Middle frontal gyrus (tissue), 1 donor: ENCODE results near the gene FBXO36.

Experiments used
- DNase-seq: peaks from one replicate; pipeline ENCODE4 v3.0.0-alpha.2; 2015; ENCODE audit warnings: low spot score; ENCODE audit errors: extremely low spot score

Gene FBXO36

GRCh38 chr2:230048010-230048671 lies 125.8 kb downstream of the FBXO36 start:
- DNase-seq, result no peak

GRCh38 chr2:230050136-230050535 lies 127.8 kb downstream of the FBXO36 start:
- no peak for DNase-seq

GRCh38 chr2:230052299-230052698 lies 130.0 kb downstream of the FBXO36 start:
- no peak for DNase-seq

GRCh38 chr2:230053753-230054478 lies 131.6 kb downstream of the FBXO36 start:
- DNase-seq, result no peak

GRCh38 chr2:230060672-230061293 lies 138.5 kb downstream of the FBXO36 start:
- DNase-seq, result no peak
